ENCODE measurements around the gene KAZALD1. TPM values are rescaled to one million over a fixed set of nuclear protein-coding genes. Genes with fewer than 3 reads are reported as not detected.

Gene KAZALD1
- polyA plus RNA-seq, 1 experiment, result 10.8 TPM

DNA sequence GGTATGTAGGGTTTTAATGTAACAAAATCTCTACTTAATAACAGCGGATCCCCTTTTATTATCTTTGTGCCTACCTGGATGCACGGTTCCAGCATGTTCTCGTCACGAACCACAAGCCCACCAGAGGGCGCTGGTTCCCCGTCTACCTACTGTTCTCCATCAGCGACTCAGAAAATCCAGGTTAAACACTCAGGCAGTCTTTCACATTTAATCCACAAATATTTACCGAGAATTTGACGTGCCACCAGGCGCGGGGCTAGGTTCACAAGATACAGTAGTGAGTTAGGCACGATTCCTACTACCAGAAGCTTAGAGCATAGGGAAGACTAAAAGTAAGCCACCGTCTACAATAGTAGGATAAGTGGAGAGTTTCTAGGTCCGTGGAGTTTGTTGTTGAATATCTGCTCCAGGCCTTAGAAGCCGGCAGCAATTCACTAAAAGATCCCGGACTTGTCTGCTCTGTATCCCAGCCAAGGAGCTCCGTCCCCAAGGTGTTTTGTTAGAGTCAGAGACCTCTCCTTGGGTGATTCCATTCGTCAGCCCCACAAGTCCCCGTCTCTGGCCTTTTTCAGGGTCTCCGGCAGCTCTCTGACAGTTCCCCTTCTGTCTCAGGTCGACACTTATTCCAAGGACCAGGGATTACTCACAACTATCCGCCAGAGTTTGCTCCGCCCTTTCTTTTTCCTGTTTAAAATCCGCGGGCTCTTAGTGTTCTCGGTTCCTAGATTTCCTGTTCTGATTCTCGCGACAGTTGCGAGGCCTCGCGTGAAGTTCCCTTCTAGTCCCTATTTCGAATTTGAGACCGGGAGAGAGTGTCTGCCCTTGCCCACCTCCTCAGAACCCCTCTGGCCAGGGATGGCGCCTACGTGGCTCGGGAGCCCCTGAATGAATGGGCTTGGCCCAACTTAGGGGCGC lies 1.5 kb upstream of the KAZALD1 start:
- POLR2A ChIA-PET, result interaction anchor here (1.0 to 4.0 kb wide), 11 partner anchors 8 to 82 kb away, joined by 3 to 30 read pairs (median 5); no protein-coding TSS in a partner anchor
- Histone ChIP-seq H3K27me3 (ENCODE audit: control insufficient read depth, insufficient read depth, low read length) (no peaks in the 10 kb centered on the region), H3K27ac (ENCODE audit: low read depth, low read length) (peak overlapping the region; percentile 98), H3K4me3 (ENCODE audit: low read depth, low read length) (peak overlapping the region; percentile 100), H3K9me3 (ENCODE audit: control insufficient read depth, insufficient read depth, low read length) (no peaks in the 10 kb centered on the region; the same call in 1 of the 2 replicates)
- CTCF ChIA-PET, result interaction anchor here (0.7 to 16.2 kb wide), 10 partner anchors 9 to 91 kb away, joined by 3 to 414 read pairs (median 6); no protein-coding TSS in a partner anchor
- DNase-seq (ENCODE audit: low read depth, low spot score), result peak; percentile 85
- TF ChIP-seq, protein P1, sequence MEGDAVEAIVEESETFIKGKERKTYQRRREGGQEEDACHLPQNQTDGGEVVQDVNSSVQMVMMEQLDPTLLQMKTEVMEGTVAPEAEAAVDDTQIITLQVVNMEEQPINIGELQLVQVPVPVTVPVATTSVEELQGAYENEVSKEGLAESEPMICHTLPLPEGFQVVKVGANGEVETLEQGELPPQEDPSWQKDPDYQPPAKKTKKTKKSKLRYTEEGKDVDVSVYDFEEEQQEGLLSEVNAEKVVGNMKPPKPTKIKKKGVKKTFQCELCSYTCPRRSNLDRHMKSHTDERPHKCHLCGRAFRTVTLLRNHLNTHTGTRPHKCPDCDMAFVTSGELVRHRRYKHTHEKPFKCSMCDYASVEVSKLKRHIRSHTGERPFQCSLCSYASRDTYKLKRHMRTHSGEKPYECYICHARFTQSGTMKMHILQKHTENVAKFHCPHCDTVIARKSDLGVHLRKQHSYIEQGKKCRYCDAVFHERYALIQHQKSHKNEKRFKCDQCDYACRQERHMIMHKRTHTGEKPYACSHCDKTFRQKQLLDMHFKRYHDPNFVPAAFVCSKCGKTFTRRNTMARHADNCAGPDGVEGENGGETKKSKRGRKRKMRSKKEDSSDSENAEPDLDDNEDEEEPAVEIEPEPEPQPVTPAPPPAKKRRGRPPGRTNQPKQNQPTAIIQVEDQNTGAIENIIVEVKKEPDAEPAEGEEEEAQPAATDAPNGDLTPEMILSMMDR (IDR thresholded peaks at IDR 0.05; ENCODE audit: low read depth, low read length), result peak; percentile 88

DNA sequence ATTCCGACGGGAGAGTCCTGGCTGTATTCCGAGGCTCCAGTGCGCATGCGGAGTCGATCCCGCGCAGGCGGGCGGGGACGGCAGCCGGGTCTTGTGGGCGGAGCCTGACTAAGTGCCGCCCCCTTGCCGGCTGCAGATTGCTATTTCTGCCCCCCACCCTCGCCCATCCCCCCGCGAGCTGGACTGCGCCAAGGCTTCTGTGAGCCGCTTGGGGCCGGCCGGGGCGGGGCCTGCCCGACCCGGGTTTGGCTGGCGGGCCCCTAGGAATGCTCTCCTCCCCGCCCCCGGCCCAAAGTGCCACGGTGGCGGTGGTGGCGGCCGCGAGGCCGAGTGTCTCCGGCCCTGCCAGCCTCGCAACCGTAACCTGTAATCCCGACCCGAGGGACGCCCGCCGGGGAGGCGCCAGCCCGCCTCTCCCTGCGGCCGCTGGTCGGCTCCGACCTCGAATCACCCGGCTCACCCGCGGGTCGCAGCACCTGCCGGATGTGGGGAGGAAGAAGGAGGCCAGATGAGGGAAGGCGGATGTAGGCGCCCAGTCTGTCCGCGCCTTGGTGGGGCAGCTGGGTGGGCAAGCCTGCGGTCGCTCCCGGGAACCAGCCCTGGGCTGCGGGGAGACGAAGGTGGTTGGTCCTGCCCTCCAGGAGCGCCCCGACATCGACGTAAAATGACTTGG lies 702 bp upstream of the KAZALD1 start:
- no peaks in the 10 kb centered on the region for H3K27me3 ChIP-seq (ENCODE audit: control insufficient read depth, insufficient read depth, low read length)
- no peaks in the 10 kb centered on the region; the same call in 1 of the 2 replicates for H3K9me3 ChIP-seq (ENCODE audit: control insufficient read depth, insufficient read depth, low read length)
- POLR2A ChIA-PET, result interaction anchor here (0.8 to 4.0 kb wide), 14 partner anchors 8 to 81 kb away, joined by 3 to 30 read pairs (median 5); no protein-coding TSS in a partner anchor
- peak overlapping the region; percentile 100 for H3K4me3 ChIP-seq (ENCODE audit: low read depth, low read length)
- CTCF ChIA-PET, result interaction anchor here (0.7 to 16.2 kb wide), 12 partner anchors 8 to 90 kb away, joined by 3 to 414 read pairs (median 6); no protein-coding TSS in a partner anchor
- TF ChIP-seq, protein P1 (IDR thresholded peaks at IDR 0.05; ENCODE audit: low read depth, low read length), result no peak
- H3K27ac ChIP-seq (ENCODE audit: low read depth, low read length), result peak overlapping the region; percentile 98
- DNase-seq (ENCODE audit: low read depth, low spot score), result peak; percentile 88

DNA sequence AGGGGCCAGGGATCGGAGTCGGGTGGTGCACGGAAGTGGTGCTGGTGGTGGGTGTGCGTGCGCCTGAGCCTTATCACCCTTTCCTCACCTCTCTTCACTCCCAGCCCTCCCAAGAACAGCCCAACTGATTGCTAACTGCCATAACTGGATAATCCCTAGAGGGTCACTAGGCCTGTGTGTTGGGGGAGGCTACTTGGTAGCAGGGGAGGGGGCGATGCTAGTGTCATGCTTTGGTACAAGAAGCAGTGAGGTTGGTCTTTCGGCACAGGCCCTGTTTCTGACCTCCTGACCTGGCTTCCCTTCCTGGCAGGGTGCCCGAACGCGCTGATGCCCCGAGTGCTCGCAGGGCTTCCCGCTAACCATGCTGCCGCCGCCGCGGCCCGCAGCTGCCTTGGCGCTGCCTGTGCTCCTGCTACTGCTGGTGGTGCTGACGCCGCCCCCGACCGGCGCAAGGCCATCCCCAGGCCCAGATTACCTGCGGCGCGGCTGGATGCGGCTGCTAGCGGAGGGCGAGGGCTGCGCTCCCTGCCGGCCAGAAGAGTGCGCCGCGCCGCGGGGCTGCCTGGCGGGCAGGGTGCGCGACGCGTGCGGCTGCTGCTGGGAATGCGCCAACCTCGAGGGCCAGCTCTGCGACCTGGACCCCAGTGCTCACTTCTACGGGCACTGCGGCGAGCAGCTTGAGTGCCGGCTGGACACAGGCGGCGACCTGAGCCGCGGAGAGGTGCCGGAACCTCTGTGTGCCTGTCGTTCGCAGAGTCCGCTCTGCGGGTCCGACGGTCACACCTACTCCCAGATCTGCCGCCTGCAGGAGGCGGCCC lies 652 bp downstream of the KAZALD1 start:
- Histone ChIP-seq H3K27me3 (ENCODE audit: control insufficient read depth, insufficient read depth, low read length) (no peaks in the 10 kb centered on the region), H3K27ac (ENCODE audit: low read depth, low read length) (peak overlapping the region; percentile 98), H3K9me3 (ENCODE audit: control insufficient read depth, insufficient read depth, low read length) (no peaks in the 10 kb centered on the region; the same call in 1 of the 2 replicates), H3K4me3 (ENCODE audit: low read depth, low read length) (peak overlapping the region; percentile 100)
- TF ChIP-seq, protein P1 (IDR thresholded peaks at IDR 0.05; ENCODE audit: low read depth, low read length), result peak; percentile 49; the same call in 1 of the 2 replicates
- CTCF ChIA-PET, result interaction anchor here (0.7 to 16.2 kb wide), 9 partner anchors 16 to 80 kb away, joined by 3 to 414 read pairs (median 3); no protein-coding TSS in a partner anchor
- DNase-seq (ENCODE audit: low read depth, low spot score), result no peak
- POLR2A ChIA-PET, result interaction anchor here (0.8 to 4.0 kb wide), 5 partner anchors 20 to 80 kb away, joined by 3 to 30 read pairs (median 5); no protein-coding TSS in a partner anchor

DNA sequence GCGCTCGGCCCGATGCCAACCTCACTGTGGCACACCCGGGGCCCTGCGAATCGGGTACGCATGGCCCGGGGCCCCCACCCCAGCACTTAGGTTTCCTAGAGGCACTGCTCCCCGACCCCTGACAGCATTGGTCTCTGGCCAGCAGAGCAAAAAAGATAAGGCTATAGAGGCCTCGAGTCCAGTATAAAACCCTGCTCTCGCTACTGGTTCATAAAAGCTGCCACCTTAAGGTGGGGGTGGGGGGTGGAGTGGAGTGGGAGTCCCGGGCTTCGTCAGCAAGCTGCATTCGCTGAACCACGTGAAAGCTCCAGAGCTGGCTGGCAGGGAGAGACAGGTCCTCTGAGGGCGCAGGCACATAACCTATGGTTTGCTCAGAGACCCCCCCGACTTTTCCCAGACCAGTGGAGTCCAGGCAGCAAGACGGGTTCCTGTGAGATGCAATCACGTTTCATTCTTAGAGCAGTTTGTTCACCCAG lies 1.3 kb downstream of the KAZALD1 start:
- ChIA-PET POLR2A (interaction anchor here (0.9 to 4.0 kb wide), 2 partner anchors 21 to 79 kb away, joined by 3 to 30 read pairs; no protein-coding TSS in a partner anchor), CTCF (interaction anchor here (0.5 to 16.2 kb wide), 5 partner anchors 17 to 507 kb away, joined by 3 to 414 read pairs (median 5); no protein-coding TSS in a partner anchor)
- Histone ChIP-seq H3K27ac (ENCODE audit: low read depth, low read length) (no peak overlapping the region), H3K4me3 (ENCODE audit: low read depth, low read length) (peak overlapping the region; percentile 100), H3K27me3 (ENCODE audit: control insufficient read depth, insufficient read depth, low read length) (no peaks in the 10 kb centered on the region), H3K9me3 (ENCODE audit: control insufficient read depth, insufficient read depth, low read length) (no peaks in the 10 kb centered on the region; the same call in 1 of the 2 replicates)
- no peak for DNase-seq (ENCODE audit: low read depth, low spot score)
- TF ChIP-seq, protein P1 (IDR thresholded peaks at IDR 0.05; ENCODE audit: low read depth, low read length), result no peak
